Measurements from ENCODE around the gene PODXL.

DNA sequence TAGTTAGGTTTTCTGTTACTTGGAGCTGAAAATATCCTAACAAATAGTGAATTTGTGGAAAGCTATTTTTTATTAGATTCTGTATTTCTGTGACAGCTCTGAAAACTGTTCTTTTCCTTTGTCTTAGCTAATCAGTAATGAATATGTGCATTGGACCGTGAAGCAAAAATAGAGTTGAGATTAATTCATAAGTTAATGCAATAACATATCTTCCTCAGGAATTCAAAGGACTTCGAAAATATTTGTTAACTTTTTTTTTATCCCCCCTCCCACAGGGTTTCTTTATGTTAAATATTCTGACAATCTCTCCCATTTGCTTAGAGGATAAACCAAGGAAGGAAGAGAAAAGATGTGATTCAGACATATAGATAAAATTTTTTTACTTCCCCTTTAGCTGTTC is 101.4 kb downstream of the PODXL start:
- TF ChIP-seq POLR2AphosphoS5 (IDR thresholded peaks at IDR 0.05; ENCODE audit: low read depth) (no peak), GABPA (IDR thresholded peaks at IDR 0.05; ENCODE audit: low read depth) (no peak), SPI1 (IDR thresholded peaks at IDR 0.05; ENCODE audit: borderline replicate concordance, low read depth) (no peak)
- TF ChIP-seq, protein P1, sequence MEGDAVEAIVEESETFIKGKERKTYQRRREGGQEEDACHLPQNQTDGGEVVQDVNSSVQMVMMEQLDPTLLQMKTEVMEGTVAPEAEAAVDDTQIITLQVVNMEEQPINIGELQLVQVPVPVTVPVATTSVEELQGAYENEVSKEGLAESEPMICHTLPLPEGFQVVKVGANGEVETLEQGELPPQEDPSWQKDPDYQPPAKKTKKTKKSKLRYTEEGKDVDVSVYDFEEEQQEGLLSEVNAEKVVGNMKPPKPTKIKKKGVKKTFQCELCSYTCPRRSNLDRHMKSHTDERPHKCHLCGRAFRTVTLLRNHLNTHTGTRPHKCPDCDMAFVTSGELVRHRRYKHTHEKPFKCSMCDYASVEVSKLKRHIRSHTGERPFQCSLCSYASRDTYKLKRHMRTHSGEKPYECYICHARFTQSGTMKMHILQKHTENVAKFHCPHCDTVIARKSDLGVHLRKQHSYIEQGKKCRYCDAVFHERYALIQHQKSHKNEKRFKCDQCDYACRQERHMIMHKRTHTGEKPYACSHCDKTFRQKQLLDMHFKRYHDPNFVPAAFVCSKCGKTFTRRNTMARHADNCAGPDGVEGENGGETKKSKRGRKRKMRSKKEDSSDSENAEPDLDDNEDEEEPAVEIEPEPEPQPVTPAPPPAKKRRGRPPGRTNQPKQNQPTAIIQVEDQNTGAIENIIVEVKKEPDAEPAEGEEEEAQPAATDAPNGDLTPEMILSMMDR (IDR thresholded peaks at IDR 0.05; ENCODE audit: insufficient read depth, low read length) = no peak
- TF ChIP-seq, protein P2, sequence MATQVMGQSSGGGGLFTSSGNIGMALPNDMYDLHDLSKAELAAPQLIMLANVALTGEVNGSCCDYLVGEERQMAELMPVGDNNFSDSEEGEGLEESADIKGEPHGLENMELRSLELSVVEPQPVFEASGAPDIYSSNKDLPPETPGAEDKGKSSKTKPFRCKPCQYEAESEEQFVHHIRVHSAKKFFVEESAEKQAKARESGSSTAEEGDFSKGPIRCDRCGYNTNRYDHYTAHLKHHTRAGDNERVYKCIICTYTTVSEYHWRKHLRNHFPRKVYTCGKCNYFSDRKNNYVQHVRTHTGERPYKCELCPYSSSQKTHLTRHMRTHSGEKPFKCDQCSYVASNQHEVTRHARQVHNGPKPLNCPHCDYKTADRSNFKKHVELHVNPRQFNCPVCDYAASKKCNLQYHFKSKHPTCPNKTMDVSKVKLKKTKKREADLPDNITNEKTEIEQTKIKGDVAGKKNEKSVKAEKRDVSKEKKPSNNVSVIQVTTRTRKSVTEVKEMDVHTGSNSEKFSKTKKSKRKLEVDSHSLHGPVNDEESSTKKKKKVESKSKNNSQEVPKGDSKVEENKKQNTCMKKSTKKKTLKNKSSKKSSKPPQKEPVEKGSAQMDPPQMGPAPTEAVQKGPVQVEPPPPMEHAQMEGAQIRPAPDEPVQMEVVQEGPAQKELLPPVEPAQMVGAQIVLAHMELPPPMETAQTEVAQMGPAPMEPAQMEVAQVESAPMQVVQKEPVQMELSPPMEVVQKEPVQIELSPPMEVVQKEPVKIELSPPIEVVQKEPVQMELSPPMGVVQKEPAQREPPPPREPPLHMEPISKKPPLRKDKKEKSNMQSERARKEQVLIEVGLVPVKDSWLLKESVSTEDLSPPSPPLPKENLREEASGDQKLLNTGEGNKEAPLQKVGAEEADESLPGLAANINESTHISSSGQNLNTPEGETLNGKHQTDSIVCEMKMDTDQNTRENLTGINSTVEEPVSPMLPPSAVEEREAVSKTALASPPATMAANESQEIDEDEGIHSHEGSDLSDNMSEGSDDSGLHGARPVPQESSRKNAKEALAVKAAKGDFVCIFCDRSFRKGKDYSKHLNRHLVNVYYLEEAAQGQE (IDR thresholded peaks at IDR 0.05; ENCODE audit: insufficient replicate concordance, low read depth) = no peak
